Measurements from ENCODE around the gene SOCS7.

The SOCS7 gene

GRCh38 chr17:38452719-38453118, 101.1 kb downstream of the SOCS7 start:
- FAIRE-seq: no peak
- no peak for DNase-seq (ENCODE audit: insufficient read length, low spot score)

GRCh38 chr17:38453951-38454421, 102.3 kb downstream of the SOCS7 start:
- FAIRE-seq (no peak), DNase-seq (ENCODE audit: insufficient read length, low spot score) (no peak)
- peak; percentile 32; the same call in 1 of the 2 replicates for TF ChIP-seq POLR2A (IDR thresholded peaks at IDR 0.05; ENCODE audit: low read depth, low read length)

More at GRCh38 chr17:38452719-38453118, 101.1 kb downstream of the SOCS7 start:
- TF ChIP-seq POLR2A (IDR thresholded peaks at IDR 0.05; ENCODE audit: low read depth, low read length): no peak

- TF ChIP-seq POLR2A (IDR thresholded peaks at IDR 0.05; ENCODE audit: low read depth, low read length): peak; percentile 48; the same call in 1 of the 2 replicates
- FAIRE-seq (no peak), DNase-seq (ENCODE audit: insufficient read length, low spot score) (peak; percentile 93)
Measured at GRCh38 chr17:38454532-38454931, 102.9 kb downstream of the SOCS7 start.

Measured in H54 (cell line).